ENCODE results near the gene EVL.

GRCh38 chr14:100144645-100144995 lies 79.4 kb downstream of the EVL start:
- TF ChIP-seq, protein P1, sequence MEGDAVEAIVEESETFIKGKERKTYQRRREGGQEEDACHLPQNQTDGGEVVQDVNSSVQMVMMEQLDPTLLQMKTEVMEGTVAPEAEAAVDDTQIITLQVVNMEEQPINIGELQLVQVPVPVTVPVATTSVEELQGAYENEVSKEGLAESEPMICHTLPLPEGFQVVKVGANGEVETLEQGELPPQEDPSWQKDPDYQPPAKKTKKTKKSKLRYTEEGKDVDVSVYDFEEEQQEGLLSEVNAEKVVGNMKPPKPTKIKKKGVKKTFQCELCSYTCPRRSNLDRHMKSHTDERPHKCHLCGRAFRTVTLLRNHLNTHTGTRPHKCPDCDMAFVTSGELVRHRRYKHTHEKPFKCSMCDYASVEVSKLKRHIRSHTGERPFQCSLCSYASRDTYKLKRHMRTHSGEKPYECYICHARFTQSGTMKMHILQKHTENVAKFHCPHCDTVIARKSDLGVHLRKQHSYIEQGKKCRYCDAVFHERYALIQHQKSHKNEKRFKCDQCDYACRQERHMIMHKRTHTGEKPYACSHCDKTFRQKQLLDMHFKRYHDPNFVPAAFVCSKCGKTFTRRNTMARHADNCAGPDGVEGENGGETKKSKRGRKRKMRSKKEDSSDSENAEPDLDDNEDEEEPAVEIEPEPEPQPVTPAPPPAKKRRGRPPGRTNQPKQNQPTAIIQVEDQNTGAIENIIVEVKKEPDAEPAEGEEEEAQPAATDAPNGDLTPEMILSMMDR (IDR thresholded peaks at IDR 0.05), result no peak
- no peak for TF ChIP-seq POLR2A (IDR thresholded peaks at IDR 0.05)
